HG03060 (cell line): Measurements from ENCODE around the gene NIM1K.
"Not testable (repeated sequence)": the region's sequence is repeated elsewhere in the genome, so short reads cannot be mapped to it uniquely, and the experiment has no call there.

Source experiments
- ATAC-seq: cut with Tn5 transposase; IDR thresholded peaks from one replicate; pipeline ENCODE4 v1.9.1; 2021; ENCODE audit warnings: low read depth, moderate number of reproducible peaks; ENCODE audit not compliant: unreplicated experiment

The NIM1K gene

GRCh38 chr5:43191740-43192557 is at the start of gene NIM1K:
TSS of gene NIM1K (plus strand) at chr5:43192225. CDS start at chr5:43245776, 53,551 bp downstream.
- ATAC-seq: no peak

DNA sequence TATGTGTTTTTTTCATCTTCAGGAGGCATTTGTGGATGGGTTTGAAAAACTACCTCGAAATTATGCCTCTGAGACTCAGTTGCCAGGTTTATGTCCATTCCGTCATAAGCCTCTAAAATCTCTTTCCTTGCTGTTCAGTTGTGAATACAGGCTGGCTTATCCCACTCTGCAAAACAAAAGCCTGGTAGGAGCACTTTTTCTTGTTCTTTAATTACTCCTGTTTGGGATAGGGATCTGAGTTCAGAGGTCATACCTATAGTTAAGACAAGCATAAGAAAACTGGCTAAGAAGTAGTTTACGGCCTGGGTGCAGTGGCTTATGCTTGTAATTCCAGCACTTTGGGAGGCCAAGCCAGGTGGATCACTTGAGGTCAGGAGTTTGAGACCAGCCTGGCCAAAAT is 47.0 kb upstream of the NIM1K start:
- no peak for ATAC-seq

- no peak for ATAC-seq
These were observed 45.1 kb upstream of the NIM1K start for GRCh38 chr5:43146958-43147357.

DNA sequence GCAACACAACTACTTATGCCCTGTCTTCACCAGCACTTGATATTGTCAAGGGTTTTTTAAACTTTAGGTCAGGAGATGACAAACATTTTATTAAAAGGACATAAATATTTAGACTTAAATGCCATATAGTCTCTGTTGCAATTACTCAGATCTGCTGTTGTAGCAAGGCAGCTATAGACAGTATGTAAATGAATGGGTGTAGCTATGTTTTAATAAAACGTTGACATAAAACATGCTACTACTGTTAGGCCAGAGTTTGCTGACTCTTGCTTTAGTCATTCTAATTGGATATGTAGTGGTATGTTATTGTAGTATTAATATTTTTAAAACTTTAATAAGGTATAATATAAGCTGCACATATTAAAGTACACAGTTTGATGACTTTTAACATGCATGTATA is 43.6 kb upstream of the NIM1K start:
- ATAC-seq: no peak

- no peak for ATAC-seq
These were observed 42.8 kb upstream of the NIM1K start for GRCh38 chr5:43149231-43149630.

- no peak for ATAC-seq
These were observed 42.0 kb upstream of the NIM1K start for GRCh38 chr5:43150075-43150474.

GRCh38 chr5:43150748-43151147 is 41.3 kb upstream of the NIM1K start:
- no peak for ATAC-seq

- no peak for ATAC-seq
These were observed 39.1 kb upstream of the NIM1K start for GRCh38 chr5:43152946-43153345.

DNA sequence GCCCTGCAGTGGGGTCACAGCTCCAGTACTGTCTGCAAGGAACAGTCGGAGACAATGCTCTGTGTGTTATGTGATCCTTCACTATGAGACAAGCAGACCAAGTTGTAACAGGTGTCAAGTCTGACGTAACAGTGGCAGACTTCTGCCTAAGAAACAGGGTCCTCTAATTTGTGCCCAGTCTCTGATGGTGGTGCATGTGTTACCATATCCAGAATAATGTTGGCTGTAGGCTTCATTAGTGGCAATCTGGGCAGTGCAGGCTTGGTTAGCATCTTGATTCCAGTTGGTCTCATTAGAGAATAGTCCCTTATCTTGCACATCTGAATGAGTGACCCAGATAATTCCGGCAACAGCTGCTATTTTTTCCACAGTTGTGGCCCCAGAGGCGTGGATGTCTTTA is 37.6 kb upstream of the NIM1K start:
- ATAC-seq: no peak

- ATAC-seq: no peak
These were observed 36.5 kb upstream of the NIM1K start for GRCh38 chr5:43155394-43156096.

- ATAC-seq: no peak
These were observed 35.6 kb upstream of the NIM1K start for GRCh38 chr5:43156388-43156787.

DNA sequence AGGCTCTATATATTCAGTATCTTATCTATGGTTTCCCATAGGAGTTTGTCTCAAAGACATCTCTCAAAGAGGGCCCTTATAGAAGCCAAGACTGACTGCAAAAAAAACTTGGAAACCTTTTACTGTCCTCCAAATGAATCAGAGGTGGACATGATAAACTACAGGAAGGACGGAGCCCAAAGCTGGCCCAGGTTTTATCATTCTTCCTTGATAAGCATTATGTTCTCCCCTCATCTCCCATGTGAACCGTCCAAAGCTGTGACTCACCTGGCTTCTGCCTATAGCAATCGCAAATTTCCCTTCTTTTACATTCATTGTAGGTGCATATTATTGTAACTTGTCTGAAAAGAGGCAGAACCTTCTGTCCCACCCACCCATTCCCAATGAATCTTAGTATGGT is 35.0 kb upstream of the NIM1K start:
- ATAC-seq: no peak

- ATAC-seq: no peak
These were observed 30.8 kb upstream of the NIM1K start for GRCh38 chr5:43161244-43161643.

GRCh38 chr5:43164801-43165200 is 27.2 kb upstream of the NIM1K start:
- not testable (repeated sequence) for ATAC-seq

- no peak for ATAC-seq
These were observed 26.7 kb upstream of the NIM1K start for GRCh38 chr5:43165323-43165722.

DNA sequence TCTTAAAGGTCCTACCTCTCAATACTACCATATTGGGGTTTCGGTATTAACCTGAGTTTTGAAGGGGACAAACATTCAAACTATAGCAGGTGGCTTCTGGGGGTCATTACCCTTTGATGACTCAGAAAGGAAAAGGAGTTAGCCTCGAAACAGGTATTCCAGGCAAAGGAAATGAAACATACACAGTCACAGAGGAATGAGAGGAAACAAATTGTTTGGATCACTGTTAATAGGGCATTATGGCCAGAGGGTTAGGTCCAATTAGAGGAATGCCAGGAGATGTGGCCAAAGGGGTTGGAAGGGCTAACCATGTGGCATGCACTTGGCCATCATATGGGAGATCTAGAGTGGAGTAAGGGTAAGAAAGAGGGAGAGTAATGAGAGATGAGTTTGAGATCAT is 23.9 kb upstream of the NIM1K start:
- ATAC-seq: no peak

DNA sequence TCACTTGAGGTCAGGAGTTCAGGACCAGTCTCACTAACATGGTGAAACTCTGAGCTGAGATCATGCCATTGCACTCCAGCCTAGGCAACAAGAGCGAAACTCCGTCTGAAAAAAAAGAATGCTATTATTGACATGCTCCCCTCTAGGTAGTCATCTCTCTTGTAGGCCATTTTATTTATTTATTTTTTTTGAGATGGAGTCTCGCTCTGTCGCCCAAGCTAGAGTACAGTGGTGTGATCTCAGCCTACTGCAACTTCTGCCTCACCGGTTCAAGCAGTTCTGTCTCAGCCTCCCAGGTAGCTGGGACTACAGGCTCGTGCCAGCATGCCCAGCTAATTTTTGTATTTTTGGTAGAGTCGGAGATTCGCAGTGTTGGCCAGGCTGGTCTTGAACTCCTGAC is 20.6 kb upstream of the NIM1K start:
- no peak for ATAC-seq

DNA sequence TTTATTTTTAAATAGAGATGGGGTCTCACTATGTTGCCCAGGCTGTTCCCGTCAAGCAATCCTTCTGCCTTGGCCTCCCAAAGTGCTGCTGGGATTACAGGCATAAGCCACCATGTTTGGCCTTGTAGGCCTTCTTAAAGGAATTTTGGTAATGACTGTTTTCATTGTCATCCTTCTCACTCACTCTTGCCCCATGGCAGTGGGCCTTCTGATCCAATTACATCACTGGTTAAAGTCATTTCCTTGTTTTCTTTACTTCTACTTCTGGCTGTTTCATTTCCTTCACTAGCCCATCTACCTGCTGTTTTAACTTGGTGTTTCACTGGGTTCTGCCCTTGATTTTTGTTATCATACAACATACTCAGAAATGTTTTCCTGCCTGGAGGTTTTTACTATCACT is 20.1 kb upstream of the NIM1K start:
- no peak for ATAC-seq

GRCh38 chr5:43172779-43173178 is 19.2 kb upstream of the NIM1K start:
- no peak for ATAC-seq

DNA sequence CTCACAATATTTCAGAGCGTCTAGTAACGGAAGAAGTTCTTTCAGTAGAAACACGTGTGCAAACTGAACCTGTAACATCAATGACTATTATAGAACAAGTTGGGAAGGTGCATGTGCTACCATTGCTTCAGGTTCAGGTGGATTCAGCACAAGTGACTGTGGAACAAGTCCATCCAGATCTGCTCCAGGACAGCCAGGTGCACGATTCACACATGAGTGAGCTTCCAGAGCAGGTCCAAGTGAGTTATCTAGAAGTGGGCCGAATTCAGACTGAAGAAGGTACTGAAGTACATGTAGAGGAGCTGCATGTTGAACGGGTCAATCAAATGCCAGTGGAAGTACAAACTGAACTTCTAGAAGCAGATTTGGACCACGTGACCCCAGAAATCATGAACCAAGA is 17.4 kb upstream of the NIM1K start:
- ATAC-seq: no peak

DNA sequence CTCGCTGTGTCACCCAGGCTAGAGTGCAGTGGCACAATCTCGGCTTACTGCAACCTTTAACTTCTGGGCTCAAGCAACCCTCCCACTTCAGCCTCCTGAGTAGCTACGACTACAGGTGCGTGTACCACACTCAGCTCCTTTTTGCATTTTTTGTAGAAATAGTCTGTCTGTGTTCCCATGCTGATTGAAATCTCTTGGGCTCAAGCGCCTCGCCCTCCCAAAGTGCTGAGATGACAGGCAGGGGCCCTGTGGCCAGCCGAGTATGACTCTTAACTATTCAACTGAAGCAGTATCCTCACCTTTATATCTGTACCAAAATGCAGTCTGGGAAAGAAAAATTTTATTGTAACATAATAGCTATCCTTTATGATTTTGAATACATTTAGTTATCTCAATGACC is 12.2 kb upstream of the NIM1K start:
- ATAC-seq: no peak

- ATAC-seq: no peak
These were observed 9.6 kb upstream of the NIM1K start for GRCh38 chr5:43182421-43182820.
